IPS-20b (cell line): ENCODE data around the gene IFNL4.
"Not testable (repeated sequence)": the region's sequence is repeated elsewhere in the genome, so short reads cannot be mapped to it uniquely, and the experiment has no call there.

Experiments used
- H3K27ac ChIP-seq: one replicate; pipeline ENCODE4 v1.5.1; 2013; ENCODE audit warnings: low read length
- H3K27me3 ChIP-seq: 2 replicates; pipeline ENCODE4 v1.6.1; 2013; ENCODE audit warnings: mild to moderate bottlenecking, low read length, inconsistent platforms; ENCODE audit not compliant: insufficient read depth
- H3K36me3 ChIP-seq: 2 replicates; pipeline ENCODE4 v1.6.1; 2013; ENCODE audit warnings: low read depth, mild to moderate bottlenecking, inconsistent platforms, low read length, moderate library complexity; ENCODE audit not compliant: insufficient read depth
- H3K4me1 ChIP-seq: 2 replicates; pipeline ENCODE4 v1.6.1; 2013; ENCODE audit warnings: mild to moderate bottlenecking, control low read depth, inconsistent platforms, low read length, moderate library complexity; ENCODE audit not compliant: insufficient read depth
- H3K4me3 ChIP-seq: 2 replicates; pipeline ENCODE4 v1.5.1; 2013; ENCODE audit warnings: mild to moderate bottlenecking, low read length, inconsistent platforms
- H3K9ac ChIP-seq: 2 replicates; pipeline ENCODE4 v1.6.1; 2013; ENCODE audit warnings: low read depth, mild to moderate bottlenecking, inconsistent platforms, low read length, moderate library complexity
- H3K9me3 ChIP-seq: 2 replicates; pipeline ENCODE4 v1.6.1; 2013; ENCODE audit warnings: mild to moderate bottlenecking, low read depth, low read length, inconsistent platforms; ENCODE audit not compliant: insufficient read depth

The IFNL4 gene

GRCh38 chr19:39217094-39217493 is 31.6 kb downstream of the IFNL4 start:
- Histone ChIP-seq H3K9ac (no peak overlapping the region), H3K27me3 (peaks cover 20% of the 10 kb centered on the region), H3K36me3 (no peaks in the 10 kb centered on the region), H3K4me1 (no peaks in the 10 kb centered on the region), H3K27ac (no peak overlapping the region), H3K4me3 (no peak overlapping the region), H3K9me3 (no peaks in the 10 kb centered on the region; the same call in 1 of the 2 replicates)

GRCh38 chr19:39215323-39215722 is 33.3 kb downstream of the IFNL4 start:
- H3K4me3 ChIP-seq, result not testable (repeated sequence)

GRCh38 chr19:39212375-39212742 is 36.3 kb downstream of the IFNL4 start:
- Histone ChIP-seq H3K9ac (no peak overlapping the region), H3K27ac (no peak overlapping the region), H3K36me3 (no peaks in the 10 kb centered on the region), H3K27me3 (no peaks in the 10 kb centered on the region), H3K9me3 (no peaks in the 10 kb centered on the region; the same call in 1 of the 2 replicates), H3K4me3 (no peak overlapping the region), H3K4me1 (no peaks in the 10 kb centered on the region)

More at GRCh38 chr19:39215323-39215722, 33.3 kb downstream of the IFNL4 start:
- not testable (repeated sequence) for H3K27me3 ChIP-seq, H3K4me1 ChIP-seq, H3K36me3 ChIP-seq, H3K27ac ChIP-seq, H3K9ac ChIP-seq, H3K9me3 ChIP-seq

- Histone ChIP-seq H3K4me3 (no peak overlapping the region), H3K27me3 (no peaks in the 10 kb centered on the region), H3K36me3 (no peaks in the 10 kb centered on the region), H3K4me1 (no peaks in the 10 kb centered on the region), H3K9ac (no peak overlapping the region), H3K27ac (no peak overlapping the region), H3K9me3 (no peaks in the 10 kb centered on the region; the same call in 1 of the 2 replicates)
Observed at GRCh38 chr19:39211731-39212374, 36.8 kb downstream of the IFNL4 start.

- H3K27ac ChIP-seq, result no peak overlapping the region
- H3K4me1 ChIP-seq, result no peaks in the 10 kb centered on the region
- no peak overlapping the region for H3K4me3 ChIP-seq
- no peak overlapping the region for H3K9ac ChIP-seq
- no peaks in the 10 kb centered on the region for H3K9me3 ChIP-seq
- peaks cover 15% of the 10 kb centered on the region for H3K27me3 ChIP-seq
- H3K36me3 ChIP-seq, result no peaks in the 10 kb centered on the region
Observed at GRCh38 chr19:39209196-39209595, 39.5 kb downstream of the IFNL4 start.

- Histone ChIP-seq H3K36me3 (no peaks in the 10 kb centered on the region), H3K4me1 (no peaks in the 10 kb centered on the region), H3K27me3 (peaks cover 24% of the 10 kb centered on the region), H3K9me3 (no peaks in the 10 kb centered on the region), H3K27ac (no peak overlapping the region), H3K9ac (no peak overlapping the region), H3K4me3 (no peak overlapping the region)
Observed at GRCh38 chr19:39208175-39208795, 40.4 kb downstream of the IFNL4 start.

GRCh38 chr19:39207293-39207836 is 41.3 kb downstream of the IFNL4 start:
- Histone ChIP-seq H3K36me3 (no peaks in the 10 kb centered on the region), H3K4me3 (no peak overlapping the region), H3K27me3 (peaks cover 33% of the 10 kb centered on the region), H3K9ac (no peak overlapping the region), H3K4me1 (no peaks in the 10 kb centered on the region), H3K27ac (no peak overlapping the region), H3K9me3 (no peaks in the 10 kb centered on the region)

- Histone ChIP-seq H3K27me3 (peaks cover 44% of the 10 kb centered on the region), H3K4me3 (no peak overlapping the region), H3K27ac (no peak overlapping the region), H3K4me1 (no peaks in the 10 kb centered on the region), H3K9me3 (no peaks in the 10 kb centered on the region), H3K9ac (no peak overlapping the region), H3K36me3 (no peaks in the 10 kb centered on the region)
Observed at GRCh38 chr19:39206122-39206521, 42.5 kb downstream of the IFNL4 start.

GRCh38 chr19:39205449-39205764 is 43.2 kb downstream of the IFNL4 start:
- Histone ChIP-seq H3K4me1 (no peaks in the 10 kb centered on the region), H3K27me3 (peaks cover 51% of the 10 kb centered on the region), H3K27ac (no peak overlapping the region), H3K36me3 (no peaks in the 10 kb centered on the region), H3K4me3 (no peak overlapping the region), H3K9me3 (no peaks in the 10 kb centered on the region), H3K9ac (no peak overlapping the region)

GRCh38 chr19:39203372-39204341 is 45.0 kb downstream of the IFNL4 start, which contains the start of gene SYCN:
TSS of gene SYCN (minus strand) at chr19:39204263. CDS start at chr19:39204254, 9 bp downstream.
- Histone ChIP-seq H3K27ac (no peak within 1 kb of the TSS), H3K4me1 (no peaks in the 10 kb centered on the region), H3K36me3 (no peaks in the 10 kb centered on the region), H3K9ac (no peak within 1 kb of the TSS), H3K9me3 (no peaks in the 10 kb centered on the region), H3K27me3 (peaks cover 57% of the 10 kb centered on the region), H3K4me3 (no peak within 1 kb of the TSS; the same call in 1 of the 2 replicates)

- H3K27me3 ChIP-seq, result peaks cover 64% of the 10 kb centered on the region
- H3K4me1 ChIP-seq, result no peaks in the 10 kb centered on the region
- H3K9ac ChIP-seq, result no peak overlapping the region
- H3K27ac ChIP-seq, result no peak overlapping the region
- no peaks in the 10 kb centered on the region for H3K36me3 ChIP-seq
- no peak overlapping the region for H3K4me3 ChIP-seq
- no peaks in the 10 kb centered on the region for H3K9me3 ChIP-seq
Observed at GRCh38 chr19:39202998-39203355, 45.7 kb downstream of the IFNL4 start.
